NCI-H2196 (cell line): ENCODE results near the gene CHCHD3.
"Not testable (repeated sequence)": the region's sequence is repeated elsewhere in the genome, so short reads cannot be mapped to it uniquely, and the experiment has no call there.

Source experiments
- DNase-seq: peaks from one replicate; lab custom pipeline; 2025; ENCODE audit not compliant: unreplicated experiment; lab: John Stamatoyannopoulos, UW

The CHCHD3 gene

DNA sequence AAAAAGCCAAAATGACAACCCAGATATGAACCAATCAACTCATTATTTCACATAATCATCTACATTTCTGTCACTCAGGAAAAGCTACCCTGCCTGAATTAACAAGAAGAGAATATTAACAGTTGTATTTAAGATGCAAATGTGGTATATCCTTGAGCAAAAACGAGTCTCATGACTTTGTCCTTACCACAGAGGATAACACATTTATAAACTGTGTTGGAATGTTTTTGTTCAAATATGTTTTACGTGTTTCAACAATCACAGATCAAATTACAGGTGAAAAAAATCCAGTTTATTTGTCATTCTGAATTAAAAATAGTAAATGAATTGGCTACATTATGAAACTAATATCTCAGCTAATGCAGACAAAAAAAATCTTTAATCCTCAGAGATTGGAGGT, 34.6 kb downstream of the CHCHD3 start:
- DNase-seq: no peak

DNA sequence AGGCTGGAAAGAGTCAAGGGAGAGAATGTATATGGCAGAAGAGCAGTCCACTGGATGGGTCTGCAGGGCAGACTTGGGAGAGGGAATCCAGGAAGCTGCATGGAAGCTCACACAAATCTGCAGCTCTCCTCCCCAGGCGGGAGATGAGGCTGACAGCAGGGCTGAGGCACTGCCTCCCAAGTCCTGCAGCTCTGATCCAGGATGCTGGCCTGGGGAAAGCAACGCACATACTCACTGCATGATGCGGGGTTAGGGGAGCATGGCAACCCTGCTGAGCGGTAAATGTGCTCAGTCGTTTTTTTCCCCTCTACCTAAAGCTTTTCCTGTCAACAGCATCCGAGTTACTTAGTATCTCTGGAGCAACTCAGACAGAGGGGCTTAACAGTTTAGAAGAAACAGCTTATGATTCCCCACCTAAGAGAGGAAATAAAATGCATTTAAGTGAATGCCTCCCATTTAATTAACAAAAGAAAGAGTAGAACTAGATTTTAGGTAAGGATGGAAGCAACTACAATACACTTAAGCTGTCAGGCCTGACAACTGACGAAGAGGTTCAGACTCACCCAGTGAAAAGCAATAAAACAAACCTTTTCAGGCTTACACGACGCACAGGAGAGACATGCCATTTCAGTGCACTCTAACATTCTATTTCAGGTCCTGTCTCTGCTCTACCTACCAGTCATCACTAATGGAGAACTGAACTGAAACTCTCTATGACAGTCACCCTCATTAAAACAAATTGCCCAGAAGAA, 37.0 kb downstream of the CHCHD3 start:
- DNase-seq: no peak

DNA sequence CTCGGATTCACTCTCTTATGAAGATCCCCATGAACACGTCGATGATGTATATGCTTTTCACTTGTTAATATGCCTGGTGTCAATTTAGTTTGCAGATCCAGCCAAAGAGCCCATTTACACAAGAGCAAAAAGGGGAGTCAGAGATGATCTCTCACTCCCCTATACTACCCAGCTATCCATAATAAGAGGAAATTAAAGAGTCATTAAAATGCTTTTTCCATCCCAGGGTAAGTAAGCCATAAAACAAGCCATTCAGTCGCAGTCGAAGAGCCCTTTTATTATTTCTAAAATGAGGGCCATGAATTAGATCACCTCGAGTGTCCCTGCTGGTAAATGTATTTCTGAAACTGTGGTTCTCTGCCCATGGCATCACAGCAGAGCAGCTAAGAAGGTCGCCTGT, 41.2 kb downstream of the CHCHD3 start:
- no peak for DNase-seq

GRCh38 chr7:133040178-133040577, 41.7 kb downstream of the CHCHD3 start:
- no peak for DNase-seq

DNA sequence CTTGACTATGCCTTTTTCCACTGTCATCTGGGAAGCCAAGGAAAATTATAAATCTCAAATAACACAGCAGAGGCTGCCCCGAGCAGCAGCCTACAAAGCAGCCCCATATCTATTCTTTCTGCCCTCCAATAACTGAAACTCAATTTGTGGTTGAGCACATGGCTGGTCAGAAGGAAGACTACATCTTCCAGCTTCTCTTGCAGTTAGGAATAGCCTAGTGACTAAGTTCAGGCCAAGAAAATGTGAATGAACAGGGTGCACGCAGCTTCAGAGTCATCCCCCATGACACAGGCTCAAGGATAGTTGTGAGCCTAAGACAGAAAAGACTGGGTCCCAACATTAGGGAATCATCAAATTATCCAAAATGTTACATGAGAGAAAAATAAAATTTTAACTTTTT, 42.3 kb downstream of the CHCHD3 start:
- DNase-seq: no peak

GRCh38 chr7:133036289-133036688, 45.6 kb downstream of the CHCHD3 start:
- no peak for DNase-seq

GRCh38 chr7:133035240-133035639, 46.6 kb downstream of the CHCHD3 start:
- DNase-seq: not testable (repeated sequence)

GRCh38 chr7:133030346-133030745, 51.5 kb downstream of the CHCHD3 start:
- DNase-seq: no peak

DNA sequence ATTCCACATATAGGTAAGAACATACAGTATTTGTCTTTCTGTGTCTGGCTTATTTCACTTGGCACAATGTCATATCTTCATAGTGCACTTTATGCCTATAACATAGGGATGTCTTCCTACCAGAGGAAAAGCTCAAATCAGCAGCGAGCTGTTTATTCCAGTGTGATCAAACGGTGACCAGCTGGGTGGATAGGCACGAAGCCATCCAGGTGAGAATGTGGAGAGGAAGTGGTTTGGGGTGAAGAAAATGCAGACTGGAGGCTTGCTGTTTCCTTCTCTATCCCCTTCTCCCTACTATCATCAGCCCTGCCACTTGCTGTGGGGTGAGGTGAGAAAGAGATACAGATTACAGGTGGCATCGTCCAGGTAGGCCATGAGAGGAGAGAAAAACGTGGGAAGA, 52.4 kb downstream of the CHCHD3 start:
- no peak for DNase-seq

- DNase-seq: no peak
Measured at GRCh38 chr7:133027397-133027796, 54.5 kb downstream of the CHCHD3 start.

GRCh38 chr7:133026210-133026859, 55.6 kb downstream of the CHCHD3 start:
- DNase-seq: no peak

- DNase-seq: no peak
Measured at GRCh38 chr7:133025056-133025455, 56.8 kb downstream of the CHCHD3 start.

- no peak for DNase-seq
Measured at GRCh38 chr7:133024596-133024995, 57.3 kb downstream of the CHCHD3 start.

GRCh38 chr7:133023370-133024071, 58.4 kb downstream of the CHCHD3 start:
- DNase-seq: no peak

- DNase-seq: no peak
Measured at GRCh38 chr7:133022661-133023060, 59.2 kb downstream of the CHCHD3 start.

DNA sequence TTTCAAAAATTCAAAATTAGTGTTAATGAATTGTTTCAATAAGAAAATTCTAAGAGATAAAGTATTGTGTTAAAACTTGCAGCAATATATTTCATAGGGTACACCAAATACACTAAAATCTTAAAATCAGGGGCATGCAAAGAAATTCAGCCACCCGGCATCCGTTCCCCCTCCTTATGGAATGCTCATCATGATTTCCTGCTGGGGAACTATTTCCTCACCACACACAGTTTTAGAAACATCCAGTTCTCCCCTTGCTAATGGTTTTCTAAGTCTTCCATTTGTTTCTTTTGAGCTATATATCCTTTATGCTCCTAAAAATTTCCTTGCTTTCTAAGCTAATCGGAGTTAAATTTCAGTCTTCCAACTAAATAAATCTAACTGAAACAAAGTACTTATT, 60.7 kb downstream of the CHCHD3 start:
- DNase-seq: no peak

DNA sequence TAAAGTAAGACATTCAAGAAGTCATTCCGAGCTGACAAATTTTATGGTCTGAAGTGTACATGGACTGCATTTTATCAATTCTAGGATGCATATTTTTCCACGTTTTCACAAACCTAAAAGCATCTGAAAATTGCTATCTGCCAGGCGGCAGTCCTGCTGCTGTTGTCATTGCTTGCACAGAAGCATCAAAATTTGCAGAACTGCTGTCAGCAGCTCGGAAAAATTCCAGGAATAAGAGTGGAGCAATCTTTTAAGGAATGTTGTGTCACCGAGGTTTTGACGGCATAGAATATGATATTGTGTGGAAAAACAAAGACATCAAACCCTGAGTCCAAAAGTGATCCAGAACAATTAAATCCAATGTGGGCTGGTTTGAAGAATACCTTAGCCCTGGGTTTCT, 61.4 kb downstream of the CHCHD3 start:
- DNase-seq: no peak

DNA sequence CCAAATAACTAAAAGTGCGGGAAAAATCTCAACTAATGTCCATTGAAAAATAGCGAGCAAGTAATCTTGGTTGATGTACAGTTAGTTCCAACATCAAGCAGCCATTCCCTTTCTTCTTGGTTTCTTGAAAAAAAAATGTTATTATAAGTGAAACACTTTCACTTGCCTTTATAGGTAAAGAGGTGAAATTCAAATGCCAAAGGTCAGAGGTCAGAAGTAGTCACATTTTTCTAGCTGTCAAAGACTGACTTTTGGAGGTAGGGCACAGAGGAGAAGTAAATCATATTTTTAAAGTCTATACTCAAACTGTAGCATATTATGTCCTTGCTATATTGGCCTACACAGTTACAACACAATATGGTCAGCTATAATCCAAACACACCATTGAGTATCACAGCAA, 62.3 kb downstream of the CHCHD3 start:
- DNase-seq: no peak

GRCh38 chr7:133016604-133017003, 65.3 kb downstream of the CHCHD3 start:
- no peak for DNase-seq

DNA sequence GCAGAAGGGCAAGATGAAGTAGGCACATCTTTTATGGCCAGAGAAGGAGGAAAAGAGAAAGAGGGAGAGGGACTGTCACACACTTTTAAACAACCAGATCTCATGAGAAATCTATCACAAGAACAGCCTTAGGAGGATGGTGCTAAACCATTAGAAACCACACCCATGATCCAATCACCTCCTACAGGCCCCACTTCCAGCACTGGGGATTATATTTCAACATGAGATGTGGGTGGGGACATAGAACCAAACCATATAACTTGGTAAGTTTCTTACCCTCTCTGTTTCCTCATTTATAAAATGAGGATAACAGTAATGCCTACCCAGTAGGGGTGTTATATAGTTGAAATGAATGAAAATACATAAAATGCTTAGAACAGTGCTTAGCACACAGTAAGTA, 66.0 kb downstream of the CHCHD3 start:
- no peak for DNase-seq

DNA sequence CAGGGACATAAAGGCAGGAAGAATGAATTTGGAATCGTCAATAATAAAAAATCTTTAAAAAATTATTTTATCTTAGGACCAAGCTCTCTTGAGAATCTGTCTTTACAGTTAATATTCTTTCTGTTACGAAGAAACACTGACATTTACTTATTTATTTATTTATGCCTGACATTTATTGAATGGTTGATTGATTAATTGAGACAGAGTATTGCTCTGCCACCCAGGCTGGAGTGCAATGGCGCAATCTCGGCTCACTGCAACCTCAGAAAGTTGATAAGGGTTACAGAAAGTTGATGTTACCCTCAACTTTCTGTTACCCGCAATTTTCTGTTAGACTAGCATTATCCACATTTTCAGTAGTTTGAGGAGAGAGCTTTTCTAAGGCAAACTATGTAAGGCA, 70.1 kb downstream of the CHCHD3 start:
- DNase-seq: no peak
